Forelimb muscle (tissue), 1 donor: ENCODE measurements around the gene SPECC1L. TPM values are rescaled to one million over a fixed set of nuclear protein-coding genes. Genes with fewer than 3 reads are reported as not detected.
"Not testable (repeated sequence)": the region's sequence is repeated elsewhere in the genome, so short reads cannot be mapped to it uniquely, and the experiment has no call there.

Experiments
- DNase-seq: peaks from one replicate; pipeline ENCODE4 v3.0.0-alpha.2; 2013; ENCODE audit warnings: low read depth
- polyA plus RNA-seq: library from polyadenylated mRNA; unstranded; fragments of 120-200 nt; gene quantifications from one replicate; pipeline ENCODE4 v1.2.1, GENCODE V29; 2013; ENCODE audit not compliant: insufficient read length

Gene SPECC1L
- polyA plus RNA-seq, 1 donor, result 25.1 TPM

- DNase-seq, result no peak
Measured at GRCh38 chr22:24247011-24247507, 23.6 kb upstream of the SPECC1L start.

- no peak for DNase-seq
Measured at GRCh38 chr22:24247564-24248344, 22.9 kb upstream of the SPECC1L start.

DNA sequence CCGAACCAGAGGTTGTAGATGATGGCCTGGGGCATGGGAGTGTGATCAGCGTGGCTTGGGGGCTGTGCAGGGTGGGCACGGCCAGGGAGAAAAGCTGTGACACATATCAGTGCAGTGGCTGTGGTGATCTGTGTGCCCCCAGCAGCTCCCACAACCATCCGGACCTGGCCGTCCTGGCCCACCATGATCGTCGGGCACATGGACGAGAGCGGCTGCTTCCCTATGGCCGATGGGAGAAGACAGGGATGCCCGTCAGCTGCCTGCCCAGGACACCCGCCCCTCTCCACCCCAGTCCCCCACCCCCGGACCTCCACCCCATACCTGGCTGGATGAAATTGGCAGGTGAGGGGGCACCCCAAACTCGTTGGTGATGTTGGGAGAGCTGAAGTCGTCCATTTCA lies 22.0 kb upstream of the SPECC1L start:
- not testable (repeated sequence) for DNase-seq

- DNase-seq, result not testable (repeated sequence)
Measured at GRCh38 chr22:24249413-24249812, 21.2 kb upstream of the SPECC1L start.

GRCh38 chr22:24251286-24251685 lies 19.3 kb upstream of the SPECC1L start:
- DNase-seq, result not testable (repeated sequence)

DNA sequence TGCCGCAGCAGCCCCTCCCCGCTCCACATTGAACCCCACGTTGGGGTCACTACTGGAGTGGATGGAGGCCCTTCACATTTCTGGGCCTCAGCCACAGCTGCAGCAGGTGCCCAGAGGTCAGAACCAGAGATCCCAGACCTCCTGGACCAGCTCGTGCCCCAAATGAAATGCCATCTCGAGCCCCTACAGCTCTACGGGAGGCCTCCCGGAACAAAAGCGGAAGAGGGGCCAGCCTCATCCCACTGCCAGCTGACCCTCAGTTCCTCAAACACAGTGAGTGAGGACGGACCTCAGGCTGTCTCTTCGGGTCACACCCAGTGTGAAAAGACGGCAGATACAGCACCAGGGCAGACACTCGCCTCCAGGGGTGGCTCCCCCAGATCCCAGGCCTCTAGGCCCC lies 17.5 kb upstream of the SPECC1L start:
- DNase-seq, result not testable (repeated sequence)

GRCh38 chr22:24256136-24256535 lies 14.5 kb upstream of the SPECC1L start:
- DNase-seq, result not testable (repeated sequence)

GRCh38 chr22:24256736-24257135 lies 13.9 kb upstream of the SPECC1L start:
- DNase-seq, result not testable (repeated sequence)

DNA sequence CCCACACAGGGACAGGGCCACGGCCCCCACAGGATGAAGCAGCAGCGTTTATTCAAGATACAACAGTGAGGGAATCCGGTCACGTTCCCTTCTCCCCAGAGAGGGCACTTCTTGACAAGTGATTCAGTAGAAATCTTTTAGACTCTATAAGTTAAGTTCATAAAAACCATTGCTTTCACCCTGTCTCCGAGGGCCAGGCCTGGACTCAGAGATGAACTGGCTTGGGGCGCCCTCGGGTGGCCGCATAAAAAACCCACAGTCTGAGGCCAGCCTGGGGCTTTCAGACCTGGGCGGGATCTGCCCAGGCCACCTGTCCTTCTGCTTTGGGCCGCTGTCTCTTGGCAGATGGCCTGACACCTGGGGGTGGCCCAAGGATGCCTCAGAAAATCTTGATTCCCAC lies 11.2 kb upstream of the SPECC1L start:
- not testable (repeated sequence) for DNase-seq

DNA sequence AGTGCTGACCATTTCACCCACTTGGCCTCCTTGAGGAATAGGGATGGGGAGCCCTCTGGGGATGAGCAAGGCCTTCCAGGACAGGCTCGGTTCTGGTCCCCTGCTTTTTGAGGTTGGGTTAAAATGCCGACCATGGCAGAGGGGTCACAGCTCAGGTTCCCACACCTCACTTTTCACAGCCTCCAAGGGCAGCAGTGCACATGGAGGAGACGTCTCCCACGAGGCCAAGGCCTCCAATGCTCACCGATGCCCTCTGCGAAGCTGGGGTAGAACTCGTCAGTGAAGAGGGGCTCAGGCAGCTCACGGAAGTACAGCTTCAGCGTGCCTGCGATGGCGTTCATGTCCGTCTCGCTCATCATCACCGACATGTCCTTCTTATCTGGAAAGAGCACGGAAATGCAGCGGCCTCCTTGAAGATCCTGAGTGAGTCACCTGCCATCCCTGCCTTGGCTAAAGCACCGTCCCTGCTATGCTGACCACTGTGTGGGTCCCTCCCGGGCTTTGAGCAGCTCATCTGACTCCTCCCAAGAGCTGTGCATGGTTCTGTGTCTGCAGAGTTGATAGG lies 8.4 kb upstream of the SPECC1L start:
- not testable (repeated sequence) for DNase-seq

DNA sequence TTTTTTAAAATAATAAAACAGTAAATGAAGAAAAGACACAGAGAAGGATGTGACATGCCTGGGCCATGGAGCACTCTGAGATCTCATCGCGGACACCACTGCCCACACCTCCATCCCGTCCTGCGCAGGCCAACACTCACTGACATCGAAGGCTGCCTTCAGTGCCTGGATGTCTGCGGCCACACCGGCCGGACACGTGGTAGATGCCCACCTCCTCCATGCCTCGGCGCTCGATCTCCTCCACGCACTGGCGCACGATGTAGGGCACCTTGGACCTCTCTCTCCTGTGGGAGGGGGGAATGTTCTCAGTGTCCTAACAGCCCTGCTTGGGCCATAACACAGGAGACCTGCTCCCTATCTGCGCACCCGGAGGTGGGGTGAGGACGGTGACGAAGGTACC lies 7.2 kb upstream of the SPECC1L start:
- not testable (repeated sequence) for DNase-seq

DNA sequence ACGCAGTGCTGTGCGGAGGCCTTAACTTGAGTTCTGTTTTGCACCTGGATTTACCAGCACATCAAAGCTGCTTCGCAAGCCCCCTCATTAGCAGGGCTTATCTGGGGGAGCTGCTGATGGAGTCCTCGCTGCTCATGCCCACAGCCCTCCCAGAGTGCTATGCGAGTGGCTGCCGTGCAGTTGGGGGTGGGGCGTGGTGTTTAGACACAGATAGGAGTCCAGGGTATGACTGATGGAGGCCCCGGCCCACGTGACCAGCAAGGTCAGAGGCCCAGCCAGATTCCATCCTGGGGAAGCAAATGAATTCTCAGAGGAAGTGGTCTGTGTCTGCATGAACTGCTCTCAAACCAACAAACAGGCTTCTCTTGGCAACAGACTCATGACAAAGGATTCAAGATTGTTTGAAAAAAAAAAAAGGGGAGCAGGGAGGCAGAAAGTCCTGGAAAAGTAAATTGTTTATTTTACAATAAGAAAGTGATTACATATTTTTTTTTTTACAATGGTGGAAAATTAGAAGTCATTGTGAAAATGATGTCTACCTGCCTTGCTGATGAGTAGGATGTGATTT lies 6.2 kb upstream of the SPECC1L start:
- not testable (repeated sequence) for DNase-seq

DNA sequence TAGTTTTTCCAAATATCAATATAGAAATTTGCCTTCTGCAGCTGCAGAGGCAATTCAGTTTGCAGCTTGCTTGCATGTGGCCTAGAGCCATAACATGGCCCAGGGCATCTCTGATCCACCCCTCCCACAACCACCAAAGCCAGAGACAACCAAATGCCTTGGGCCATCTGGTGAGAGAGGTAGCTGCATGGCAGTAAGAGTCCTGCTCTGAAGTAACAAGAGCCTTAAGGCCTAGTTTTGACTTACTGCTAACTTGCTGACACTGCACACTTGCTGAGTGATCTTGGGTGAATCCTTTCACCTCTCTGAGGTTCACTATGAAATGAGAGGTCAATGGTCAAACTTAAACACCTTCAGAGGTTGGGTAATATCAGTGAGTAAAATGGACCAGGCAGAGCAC lies 4.9 kb upstream of the SPECC1L start:
- no peak for DNase-seq

DNA sequence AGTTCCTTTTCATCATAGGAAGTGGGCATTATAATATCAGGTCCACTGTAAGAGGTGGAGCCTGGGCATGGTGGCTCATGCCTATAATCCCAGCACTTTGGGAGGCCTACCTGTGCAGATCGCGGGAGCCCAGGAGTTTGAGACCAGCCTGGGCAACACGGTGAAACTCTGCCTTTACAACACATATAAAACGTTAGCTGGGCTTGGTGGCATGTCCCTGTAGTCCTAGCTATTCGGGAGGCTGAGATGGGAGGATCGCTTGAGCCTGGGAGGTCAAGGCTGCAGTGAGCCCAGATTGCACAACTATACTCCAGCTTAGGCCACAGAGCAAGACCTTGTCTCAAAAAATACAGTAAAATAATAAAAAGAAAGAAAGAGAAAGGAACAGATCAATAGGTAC lies 4.1 kb upstream of the SPECC1L start:
- not testable (repeated sequence) for DNase-seq

DNA sequence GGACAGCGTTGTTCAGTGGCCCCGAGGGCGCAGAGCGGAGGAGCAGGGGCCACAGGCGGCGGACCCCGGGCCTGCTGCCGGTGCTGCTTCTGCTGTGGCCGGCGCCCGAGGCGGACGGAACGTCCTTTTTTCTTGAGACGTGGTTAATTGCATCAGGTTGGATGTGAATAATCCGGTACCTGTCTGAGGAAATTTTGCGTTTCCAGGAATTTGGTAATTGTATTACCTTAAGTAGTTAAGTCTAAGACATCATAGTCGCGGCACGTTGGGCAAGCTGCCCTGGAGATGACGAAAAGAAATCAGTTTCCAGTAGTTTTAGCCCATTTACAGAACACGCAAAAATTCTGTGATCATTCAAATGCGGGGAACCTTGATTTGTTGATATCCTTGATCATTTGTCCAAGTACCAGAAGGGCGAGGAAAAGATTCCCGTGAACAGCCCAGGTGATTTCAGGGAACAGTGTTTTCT lies 789 bp downstream of the SPECC1L start:
- no peak for DNase-seq

GRCh38 chr22:24273031-24273430 lies 2.4 kb downstream of the SPECC1L start:
- not testable (repeated sequence) for DNase-seq

DNA sequence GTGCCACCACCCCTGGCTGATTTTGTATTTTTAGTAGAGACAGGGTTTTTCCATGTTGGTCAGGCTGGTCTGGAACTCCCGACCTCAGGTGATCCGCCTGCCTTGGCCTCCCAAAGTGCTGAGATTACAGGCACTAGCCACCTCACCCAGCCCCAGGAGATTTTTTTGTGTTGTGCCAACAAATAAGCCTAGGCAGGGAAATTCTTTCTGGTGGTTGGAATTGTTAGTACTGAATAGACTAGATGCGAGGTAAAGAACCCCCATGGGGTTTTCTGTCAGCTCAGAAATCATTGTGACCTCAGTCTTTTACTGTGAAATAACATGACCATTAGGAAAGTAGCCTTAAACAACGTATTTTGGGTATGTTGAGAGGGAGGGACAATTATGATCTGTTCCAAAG lies 3.3 kb downstream of the SPECC1L start:
- not testable (repeated sequence) for DNase-seq

DNA sequence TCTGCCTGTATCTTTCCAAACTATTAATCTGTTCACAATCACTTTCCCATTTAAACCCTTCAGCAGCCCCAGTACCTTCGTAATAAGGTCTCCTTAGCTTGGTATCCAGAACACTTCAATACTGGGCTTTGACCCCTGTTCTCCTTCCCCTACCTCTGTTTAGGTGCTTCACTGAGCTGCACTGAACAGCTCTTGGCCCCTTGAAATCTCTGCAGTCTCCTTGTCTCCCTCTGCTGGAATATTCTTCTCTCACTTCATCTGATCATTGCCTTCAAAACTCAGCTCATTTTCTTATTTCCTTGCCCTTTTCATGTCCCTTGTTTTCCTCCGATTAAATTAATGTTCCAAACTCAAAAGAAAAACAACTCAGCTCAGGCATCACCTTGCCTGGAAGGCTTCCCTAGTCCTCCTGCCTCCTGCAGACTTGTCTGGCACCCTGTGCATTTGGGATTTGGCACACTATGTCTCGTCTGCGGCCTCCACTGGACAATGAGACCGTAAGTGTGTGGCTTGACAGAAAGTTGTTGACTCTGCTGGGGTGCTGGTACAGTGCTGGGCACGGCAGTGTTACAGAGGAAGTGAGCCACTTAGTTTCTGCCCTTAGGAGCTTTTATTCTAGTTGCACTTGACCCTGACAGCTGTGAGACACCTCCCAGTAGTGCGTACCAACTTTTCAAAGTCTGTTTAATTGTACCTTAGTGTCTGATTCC lies 4.2 kb downstream of the SPECC1L start:
- not testable (repeated sequence) for DNase-seq

DNA sequence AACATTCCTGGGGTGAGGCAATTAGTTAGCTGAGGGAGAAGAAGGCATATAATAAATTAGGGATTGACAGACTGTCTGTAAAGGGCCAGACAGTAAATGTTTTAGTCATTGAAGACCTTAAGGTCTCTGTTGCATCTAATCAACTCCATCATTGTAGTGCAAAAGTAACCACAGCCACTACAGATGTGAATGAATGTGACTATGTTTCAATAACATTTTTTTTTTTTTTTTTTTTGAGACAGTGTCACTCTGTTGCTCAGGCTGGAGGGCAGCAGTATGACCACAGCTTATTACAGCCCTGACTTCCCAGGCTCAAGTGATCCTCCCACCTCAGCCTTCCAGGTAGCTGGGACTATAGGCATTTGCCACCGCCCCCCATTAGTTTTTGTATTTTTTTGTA lies 9.7 kb downstream of the SPECC1L start:
- not testable (repeated sequence) for DNase-seq

GRCh38 chr22:24282401-24282800 lies 11.8 kb downstream of the SPECC1L start:
- DNase-seq, result no peak

DNA sequence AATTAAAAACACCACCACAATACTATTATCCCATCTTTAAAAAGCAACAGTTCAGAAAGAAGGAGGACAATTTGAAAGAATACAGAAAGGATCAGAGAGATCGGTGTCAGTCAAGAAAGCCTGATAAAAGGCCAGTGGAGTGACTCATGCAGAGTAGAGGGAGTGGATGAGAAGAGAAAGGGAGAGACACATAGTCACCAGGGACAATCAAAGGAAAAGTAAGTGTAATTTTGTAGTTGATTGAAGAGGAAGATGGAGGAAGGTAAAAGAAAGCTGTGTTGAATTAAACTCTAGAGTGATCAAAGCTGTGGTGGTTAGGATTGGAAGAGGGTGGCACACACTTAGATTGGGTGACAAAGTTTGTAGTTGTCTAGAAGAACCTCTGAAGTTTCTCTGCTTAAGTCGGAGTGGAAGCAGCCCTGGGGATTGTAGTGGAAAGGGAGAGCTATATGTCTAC lies 14.1 kb downstream of the SPECC1L start:
- no peak for DNase-seq

- no peak for DNase-seq
Measured at GRCh38 chr22:24285245-24285644, 14.6 kb downstream of the SPECC1L start.
